ENCODE measurements around the gene KCNC1.

GRCh38 chr11:17778956-17779860 lies 44.6 kb downstream of the KCNC1 start:
- TF ChIP-seq BHLHE40 (IDR thresholded peaks at IDR 0.05; ENCODE audit: low read depth, low read length) = no peak
- TF ChIP-seq CBX8 (IDR thresholded peaks at IDR 0.05) = no peak
- TF ChIP-seq CTCF (IDR thresholded peaks at IDR 0.05) = no peak
- TF ChIP-seq RCOR1 (IDR thresholded peaks at IDR 0.05; ENCODE audit: low read depth, low read length) = no peak
- TF ChIP-seq POLR2AphosphoS2 (conservative IDR thresholded peaks at IDR 0.05; ENCODE audit: low read length) = no peak
- no peak for TF ChIP-seq REST (IDR thresholded peaks at IDR 0.05)

All from A549 (cell line).